ENCODE results near the gene AK4.
"Not testable (repeated sequence)": the region's sequence is repeated elsewhere in the genome, so short reads cannot be mapped to it uniquely, and the experiment has no call there.

Gene AK4

DNA sequence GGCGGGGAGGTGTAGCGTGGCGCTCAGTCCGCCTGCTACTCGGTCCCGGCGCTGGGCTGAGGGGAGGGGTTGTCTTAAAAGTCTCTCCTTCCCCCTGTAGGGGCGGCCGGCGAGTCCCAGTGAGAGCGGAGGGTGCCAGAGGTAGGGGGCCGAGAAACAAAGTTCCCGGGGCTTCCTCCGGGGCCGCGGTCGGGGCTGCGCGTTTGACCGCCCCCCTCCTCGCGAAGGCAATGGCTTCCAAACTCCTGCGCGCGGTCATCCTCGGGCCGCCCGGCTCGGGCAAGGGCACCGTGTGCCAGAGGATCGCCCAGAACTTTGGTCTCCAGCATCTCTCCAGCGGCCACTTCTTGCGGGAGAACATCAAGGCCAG lies at the start of gene AK4:
Gene AK4 (plus strand): TSS at position 26 of the 370 bp plus-strand sequence. CDS start 205 bp downstream, at position 231.
- peak within 1 kb of the TSS; percentile 58 for H3K4me2 ChIP-seq (ENCODE audit: low read depth, low read length, poor library complexity, severe bottlenecking)
- H2AFZ ChIP-seq (ENCODE audit: low read depth, low read length, severe bottlenecking) = peak within 1 kb of the TSS; percentile 73

DNA sequence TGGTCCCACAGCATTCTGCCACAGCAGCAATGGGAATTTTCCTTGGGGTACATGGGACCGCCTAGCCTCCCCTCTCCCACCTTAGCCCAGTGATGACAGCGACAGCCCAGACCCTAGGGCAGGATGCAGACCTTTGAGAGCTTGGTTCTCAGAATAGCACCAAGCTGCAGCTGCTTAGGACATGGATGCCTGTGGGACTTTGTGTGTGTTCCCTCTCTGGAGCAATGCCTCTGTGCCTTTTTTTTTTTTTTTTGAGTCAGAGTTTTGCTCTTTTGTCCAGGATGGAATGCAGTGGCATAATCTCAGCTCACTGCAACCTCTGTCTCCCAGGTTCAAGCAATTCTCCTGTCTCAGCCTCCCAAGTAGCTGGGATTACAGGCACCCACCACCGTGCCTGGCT lies 44.2 kb upstream of the AK4 start:
- H3K9me2 ChIP-seq (replicated peaks; ENCODE audit: insufficient read depth, low read length) = no peaks in the 10 kb centered on the region
- H3K4me3 ChIP-seq (ENCODE audit: insufficient read depth, low read length, poor library complexity, severe bottlenecking) = no peak overlapping the region
- H3K79me2 ChIP-seq (ENCODE audit: insufficient read depth, low read length) = no peaks in the 10 kb centered on the region
- H3K4me2 ChIP-seq (ENCODE audit: low read depth, low read length, poor library complexity, severe bottlenecking) = no peak overlapping the region
- H4K20me1 ChIP-seq (ENCODE audit: low read depth, low read length) = no peaks in the 10 kb centered on the region
- H3K27me3 ChIP-seq (ENCODE audit: low read length) = no peaks in the 10 kb centered on the region
- H3K27ac ChIP-seq (ENCODE audit: low read depth, low read length) = no peak overlapping the region
- H3K9me3 ChIP-seq (ENCODE audit: insufficient read depth, low read length) = no peaks in the 10 kb centered on the region
- no peak overlapping the region for H3K9ac ChIP-seq (ENCODE audit: low read length)
- no peaks in the 10 kb centered on the region for H3K36me3 ChIP-seq (ENCODE audit: low read length)
- H2AFZ ChIP-seq (ENCODE audit: low read depth, low read length, severe bottlenecking) = no peak overlapping the region
- TF ChIP-seq EZH2phosphoT487 (conservative IDR thresholded peaks at IDR 0.05; ENCODE audit: low read length) = no peak
- TF ChIP-seq, protein P1, sequence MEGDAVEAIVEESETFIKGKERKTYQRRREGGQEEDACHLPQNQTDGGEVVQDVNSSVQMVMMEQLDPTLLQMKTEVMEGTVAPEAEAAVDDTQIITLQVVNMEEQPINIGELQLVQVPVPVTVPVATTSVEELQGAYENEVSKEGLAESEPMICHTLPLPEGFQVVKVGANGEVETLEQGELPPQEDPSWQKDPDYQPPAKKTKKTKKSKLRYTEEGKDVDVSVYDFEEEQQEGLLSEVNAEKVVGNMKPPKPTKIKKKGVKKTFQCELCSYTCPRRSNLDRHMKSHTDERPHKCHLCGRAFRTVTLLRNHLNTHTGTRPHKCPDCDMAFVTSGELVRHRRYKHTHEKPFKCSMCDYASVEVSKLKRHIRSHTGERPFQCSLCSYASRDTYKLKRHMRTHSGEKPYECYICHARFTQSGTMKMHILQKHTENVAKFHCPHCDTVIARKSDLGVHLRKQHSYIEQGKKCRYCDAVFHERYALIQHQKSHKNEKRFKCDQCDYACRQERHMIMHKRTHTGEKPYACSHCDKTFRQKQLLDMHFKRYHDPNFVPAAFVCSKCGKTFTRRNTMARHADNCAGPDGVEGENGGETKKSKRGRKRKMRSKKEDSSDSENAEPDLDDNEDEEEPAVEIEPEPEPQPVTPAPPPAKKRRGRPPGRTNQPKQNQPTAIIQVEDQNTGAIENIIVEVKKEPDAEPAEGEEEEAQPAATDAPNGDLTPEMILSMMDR (IDR thresholded peaks at IDR 0.05; ENCODE audit: insufficient read depth, low read length, poor library complexity, severe bottlenecking) = no peak
- no peaks in the 10 kb centered on the region for H3F3A ChIP-seq (ENCODE audit: insufficient read depth)

More for the DNA sequence above, at the start of gene AK4:
- Histone ChIP-seq H3K9ac (ENCODE audit: low read length) (peak within 1 kb of the TSS; percentile 46), H3K4me3 (ENCODE audit: insufficient read depth, low read length, poor library complexity, severe bottlenecking) (peak within 1 kb of the TSS; percentile 52)
- not testable (repeated sequence) for H3K9me3 ChIP-seq (ENCODE audit: insufficient read depth, low read length); H3K27me3 ChIP-seq (ENCODE audit: low read length); H3K36me3 ChIP-seq (ENCODE audit: low read length); H3K79me2 ChIP-seq (ENCODE audit: insufficient read depth, low read length); H3F3A ChIP-seq (ENCODE audit: insufficient read depth); H4K20me1 ChIP-seq (ENCODE audit: low read depth, low read length); H3K27ac ChIP-seq (ENCODE audit: low read depth, low read length); H3K9me2 ChIP-seq (replicated peaks; ENCODE audit: insufficient read depth, low read length)

DNA sequence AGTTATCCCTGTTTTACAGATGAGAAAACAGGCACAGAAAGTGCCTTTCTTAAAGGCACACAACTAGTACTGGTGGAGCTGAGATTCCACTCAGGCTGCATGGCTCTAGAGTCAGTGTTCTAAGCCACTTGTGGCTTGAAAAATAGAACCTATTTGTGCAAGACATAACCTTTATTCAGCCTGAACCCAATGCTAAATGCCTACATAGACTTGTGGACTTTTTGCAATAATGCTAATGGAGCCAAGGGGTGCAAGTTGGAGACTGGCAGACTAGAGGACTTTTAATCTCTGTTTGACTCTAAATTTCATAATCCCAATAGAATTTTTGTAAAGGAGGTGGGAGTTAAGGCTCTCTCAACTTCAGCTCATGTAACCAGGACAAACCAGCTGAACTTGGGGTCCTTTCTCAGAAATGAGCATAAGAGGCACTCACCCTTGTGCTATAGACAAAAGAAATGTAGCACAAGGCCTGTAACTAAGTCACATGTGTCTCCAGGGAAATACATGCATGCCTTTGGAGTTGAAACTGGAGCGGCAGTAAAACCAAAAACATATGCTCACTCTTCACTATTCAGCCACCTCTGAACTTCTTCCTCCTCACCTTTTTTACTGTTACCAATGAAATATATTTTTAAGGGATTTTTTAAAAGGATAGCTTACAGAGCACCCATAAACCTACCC lies 43.0 kb upstream of the AK4 start:
- no peak for TF ChIP-seq EZH2phosphoT487 (conservative IDR thresholded peaks at IDR 0.05; ENCODE audit: low read length)
- TF ChIP-seq, protein P1 (IDR thresholded peaks at IDR 0.05; ENCODE audit: insufficient read depth, low read length, poor library complexity, severe bottlenecking) = no peak
- H3K4me2 ChIP-seq (ENCODE audit: low read depth, low read length, poor library complexity, severe bottlenecking) = no peak overlapping the region
- no peak overlapping the region for H3K4me3 ChIP-seq (ENCODE audit: insufficient read depth, low read length, poor library complexity, severe bottlenecking)

DNA sequence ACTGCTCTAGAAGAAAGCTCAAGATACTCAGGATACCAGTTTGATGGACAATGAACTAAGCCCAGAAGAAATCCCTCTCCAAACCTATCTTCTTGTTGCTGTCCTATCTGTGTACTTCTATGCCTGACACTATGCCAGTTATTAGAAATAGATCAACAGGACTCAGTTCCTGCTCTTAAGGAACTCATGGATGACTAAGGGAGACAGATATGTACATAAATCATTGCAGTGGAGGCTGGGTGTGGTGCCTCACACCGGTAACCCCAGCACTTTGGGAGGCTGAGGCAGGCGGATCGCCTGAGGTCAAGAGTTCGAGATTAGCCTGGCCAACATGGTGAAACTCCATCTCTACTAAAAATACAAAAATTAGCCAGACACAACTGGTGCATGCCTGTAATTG lies 42.4 kb upstream of the AK4 start:
- no peak overlapping the region for H3K9ac ChIP-seq (ENCODE audit: low read length)
- no peaks in the 10 kb centered on the region for H3F3A ChIP-seq (ENCODE audit: insufficient read depth)
- H3K79me2 ChIP-seq (ENCODE audit: insufficient read depth, low read length) = no peaks in the 10 kb centered on the region
- H4K20me1 ChIP-seq (ENCODE audit: low read depth, low read length) = no peaks in the 10 kb centered on the region
- no peaks in the 10 kb centered on the region for H3K9me3 ChIP-seq (ENCODE audit: insufficient read depth, low read length)
- TF ChIP-seq EZH2phosphoT487 (conservative IDR thresholded peaks at IDR 0.05; ENCODE audit: low read length) = no peak
- TF ChIP-seq, protein P1 (IDR thresholded peaks at IDR 0.05; ENCODE audit: insufficient read depth, low read length, poor library complexity, severe bottlenecking) = no peak
- H3K4me3 ChIP-seq (ENCODE audit: insufficient read depth, low read length, poor library complexity, severe bottlenecking) = no peak overlapping the region
- H3K4me2 ChIP-seq (ENCODE audit: low read depth, low read length, poor library complexity, severe bottlenecking) = no peak overlapping the region
- no peaks in the 10 kb centered on the region for H3K36me3 ChIP-seq (ENCODE audit: low read length)
- H3K9me2 ChIP-seq (replicated peaks; ENCODE audit: insufficient read depth, low read length) = no peaks in the 10 kb centered on the region
- H2AFZ ChIP-seq (ENCODE audit: low read depth, low read length, severe bottlenecking) = no peak overlapping the region
- no peak overlapping the region for H3K27ac ChIP-seq (ENCODE audit: low read depth, low read length)
- H3K27me3 ChIP-seq (ENCODE audit: low read length) = no peaks in the 10 kb centered on the region

More for the DNA sequence above, 43.0 kb upstream of the AK4 start:
- Histone ChIP-seq H3K9ac (ENCODE audit: low read length) (no peak overlapping the region), H3K27me3 (ENCODE audit: low read length) (no peaks in the 10 kb centered on the region), H3K27ac (ENCODE audit: low read depth, low read length) (no peak overlapping the region), H3F3A (ENCODE audit: insufficient read depth) (no peaks in the 10 kb centered on the region), H2AFZ (ENCODE audit: low read depth, low read length, severe bottlenecking) (no peak overlapping the region), H4K20me1 (ENCODE audit: low read depth, low read length) (no peaks in the 10 kb centered on the region), H3K9me2 (replicated peaks; ENCODE audit: insufficient read depth, low read length) (no peaks in the 10 kb centered on the region), H3K9me3 (ENCODE audit: insufficient read depth, low read length) (no peaks in the 10 kb centered on the region), H3K79me2 (ENCODE audit: insufficient read depth, low read length) (no peaks in the 10 kb centered on the region), H3K36me3 (ENCODE audit: low read length) (no peaks in the 10 kb centered on the region)

Measured in SU-DHL-6 (cell line).